Measurements from ENCODE around the gene B4GALNT1. TPM values are rescaled to one million over a fixed set of nuclear protein-coding genes. Genes with fewer than 3 reads are reported as not detected.

Gene B4GALNT1
- total and polyA plus RNA-seq, 9 of the 15 experiments (the other 6 are each of a cell fraction or from before 2014, with no cell fraction given), result 1.0 to 32.2 (median 9.8) TPM

GRCh38 chr12:57586128-57586527 is 46.9 kb downstream of the B4GALNT1 start:
- Histone ChIP-seq H3K9me1 (ENCODE audit: control insufficient read depth, insufficient read depth, low read length) (no peaks in the 10 kb centered on the region), H3K27me3 (ENCODE audit: control insufficient read depth in 2 of 2, insufficient read depth in 2 of 2, low read length in 2 of 2) (no peaks in the 10 kb centered on the region), H3K36me3 (ENCODE audit: control insufficient read depth, insufficient read depth, low read length) (peaks cover 40% of the 10 kb centered on the region; the same call in 2 of the 3 replicates), H3K9ac (ENCODE audit: insufficient read depth in 1 of 2, low read depth in 2 of 2, low read length in 2 of 2) (no peak overlapping the region), H3K4me3 (no peak overlapping the region), H3K4me1 (replicated peaks in 1 of 2; ENCODE audit: control insufficient read depth in 2 of 2, insufficient read depth in 2 of 2, low read length in 2 of 2) (peaks cover 13 to 14% of the 10 kb centered on the region in 2 experiments), H2AFZ (ENCODE audit: low read depth, low read length) (no peak overlapping the region), H3K4me2 (ENCODE audit: insufficient read depth, low read length) (no peak overlapping the region), H3K79me2 (ENCODE audit: control insufficient read depth, insufficient read depth, low read length) (peaks cover 1% of the 10 kb centered on the region; the same call in 2 of the 3 replicates), H4K20me1 (replicated peaks; ENCODE audit: control insufficient read depth, insufficient read depth, low read length) (peaks cover 3% of the 10 kb centered on the region; the same call in 1 of the 2 replicates), H3K27ac (ENCODE audit: extremely low read depth, low read depth, low read length) (no peak overlapping the region), H3K9me3 (replicated peaks; ENCODE audit: control insufficient read depth, insufficient read depth, low read depth, low read length) (no peaks in the 10 kb centered on the region)
- ChIA-PET POLR2A (interaction anchor here (0.8 to 1.1 kb wide), 2 partner anchors 66 to 70 kb away, joined by 3 to 4 read pairs; partner anchors contain the start of gene DDIT3), CTCF (ENCODE audit: low intra/inter-chr PET ratio) (no interaction called here)
- FAIRE-seq (no peak), ATAC-seq (no peak), DNase-seq (ENCODE audit: extremely low read depth in 1 of 4, low spot score in 3 of 4) (no peak)
- 95% methylated on average over 3 of the region's 3 CpGs for WGBS (ENCODE audit: insufficient coverage, low coverage, missing lambda C conversion rate)
- BruUV-seq (replicated peaks), result no TSS peak
- in situ Hi-C loops (cut with MboI) (no loop called here), intact Hi-C loops (cut with micrococcal nuclease) (loop anchor here (1.0 kb wide), 1 partner anchor 143 kb away; no protein-coding TSS in a partner anchor)
- TF ChIP-seq CSDE1 (IDR thresholded peaks at IDR 0.05) (no peak), ARID4B (CRISPR knock-in tag; IDR thresholded peaks at IDR 0.05) (no peak), ZKSCAN1 (IDR thresholded peaks at IDR 0.05; ENCODE audit: low read depth, low read length) (no peak), TARDBP (IDR thresholded peaks at IDR 0.05) (no peak), XRCC5 (IDR thresholded peaks at IDR 0.05; ENCODE audit: low read depth, low read length) (no peak), C11orf30 (IDR thresholded peaks at IDR 0.05; ENCODE audit: low read depth) (no peak), TEAD4 (IDR thresholded peaks at IDR 0.05; ENCODE audit: low read length) (no peak), TEAD4 (CRISPR knock-in tag; IDR thresholded peaks at IDR 0.05; ENCODE audit: borderline replicate concordance) (no peak), ZBTB5 (IDR thresholded peaks at IDR 0.05) (no peak), ZNF24 (IDR thresholded peaks at IDR 0.05) (no peak), POLR2AphosphoS5 (IDR thresholded peaks at IDR 0.05; ENCODE audit: control insufficient read depth, insufficient read depth, low read depth, low read length) (no peak), ZNF644 (tag; IDR thresholded peaks at IDR 0.05; ENCODE audit: low read depth) (no peak), RFX1 (IDR thresholded peaks at IDR 0.05) (no peak), NCOA6 (IDR thresholded peaks at IDR 0.05) (no peak), GTF2B (IDR thresholded peaks at IDR 0.05; ENCODE audit: extremely low read depth, insufficient read length) (no peak), GABPB1 (CRISPR knock-in tag; IDR thresholded peaks at IDR 0.05) (no peak), PYGO2 (tag; IDR thresholded peaks at IDR 0.05) (no peak)
